K562 (cell line): ENCODE results near the gene PLD6. TPM values are rescaled to one million over a fixed set of nuclear protein-coding genes. Genes with fewer than 3 reads are reported as not detected.
"Not testable (repeated sequence)": the region's sequence is repeated elsewhere in the genome, so short reads cannot be mapped to it uniquely, and the experiment has no call there.

Experiments
- ATAC-seq: fragments of 200-7000 bp; cut with Tn5 transposase; 3 replicates; pipeline ENCODE4 v1.9.1; 2020; ENCODE audit warnings: moderate library complexity
- BruUV-seq: library from RNA; stranded (reverse); fragments of 400-500 nt; replicated peaks from 2 replicates; lab custom pipeline; 2021; lab: Mats Ljungman, UMichigan
- CTCF ChIA-PET: fragments of 300-600 bp; formaldehyde crosslinking; extraction: SDS; loops from one replicate; lab custom pipeline; 2021; ENCODE audit warnings: low intra/inter-chr PET ratio; lab: Yijun Ruan, JAX
- POLR2A ChIA-PET: fragments of 300-600, 350-650 bp; sonication (Branson Sonifier 250); formaldehyde crosslinking; extraction: SDS; loops from one replicate; lab custom pipeline; 2021; ENCODE audit warnings: antibody characterized with exemption, inconsistent platforms; lab: Yijun Ruan, JAX
- DNase-seq, 4 experiments: peaks; one replicate each; pipeline versions ENCODE4 v3.0.0 to v3.0.0-alpha.2; 2011 to 2018; ENCODE audit warnings: low spot score in 3 of 4, mixed read lengths in 3 of 4; ENCODE audit errors: extremely low read depth in 1 of 4
- FAIRE-seq: peaks from 2 replicates; lab custom pipeline; 2011; peaks lifted over from hg19 to GRCh38; lab: Jason Lieb, UNC
- H2AFZ ChIP-seq: 2 replicates; pipeline ENCODE4 v1.6.0; 2011; ENCODE audit warnings: low read depth, low read length, control low read depth, inconsistent platforms
- H3K27ac ChIP-seq: fragments of 200-600 bp; 3 replicates; pipeline ENCODE4 v1.8.0; 2011; ENCODE audit warnings: low read depth, mild to moderate bottlenecking, control low read depth, inconsistent platforms, low read length, moderate library complexity, mixed read lengths; ENCODE audit errors: extremely low read depth
- H3K27me3 ChIP-seq, 2 experiments: fragments of 300-600 bp in 1 of 2; 2 replicates in 1 of 2; 3 replicates in 1 of 2; pipeline versions ENCODE4 v1.6.0 to v1.8.0; 2011; ENCODE audit warnings: inconsistent platforms in 2 of 2, low read length in 2 of 2, mild to moderate bottlenecking in 1 of 2, mixed read lengths in 1 of 2, moderate library complexity in 1 of 2; ENCODE audit not compliant: control insufficient read depth in 2 of 2, insufficient read depth in 2 of 2
- H3K36me3 ChIP-seq: fragments of 300-600 bp; 3 replicates; pipeline ENCODE4 v1.8.0; 2011; ENCODE audit warnings: mild to moderate bottlenecking, low read length, inconsistent platforms; ENCODE audit not compliant: control insufficient read depth, insufficient read depth
- H3K4me1 ChIP-seq, 2 experiments: fragments of 200-600 bp in 1 of 2; replicated peaks in 1 of 2; 2 replicates in 1 of 2; 3 replicates in 1 of 2; pipeline versions ENCODE4 v1.5.1 to v1.8.0; 2011; ENCODE audit warnings: inconsistent platforms in 2 of 2, low read length in 2 of 2, mild to moderate bottlenecking in 1 of 2, mixed read lengths in 1 of 2, moderate library complexity in 1 of 2; ENCODE audit not compliant: control insufficient read depth in 2 of 2, insufficient read depth in 2 of 2
- H3K4me2 ChIP-seq: 2 replicates; pipeline ENCODE4 v1.6.1; 2011; ENCODE audit warnings: low read length, control low read depth, inconsistent platforms, mixed read lengths; ENCODE audit not compliant: insufficient read depth
- H3K4me3 ChIP-seq: fragments of 200-600 bp; sonication (generic), shearing (Covaris generic); 2 replicates; pipeline ENCODE4 v1.5.1; 2016; ENCODE audit warnings: control low read depth, inconsistent platforms
- H3K79me2 ChIP-seq: fragments of 200-600 bp; 3 replicates; pipeline ENCODE4 v1.8.0; 2011; ENCODE audit warnings: low read length, inconsistent platforms; ENCODE audit not compliant: control insufficient read depth, insufficient read depth
- H3K9ac ChIP-seq, 2 experiments: 2 replicates each; pipeline versions ENCODE4 v1.6.0 to v1.6.1; 2011; ENCODE audit warnings: low read depth in 2 of 2, low read length in 2 of 2, control low read depth in 1 of 2, inconsistent platforms in 1 of 2, mild to moderate bottlenecking in 1 of 2, mixed read lengths in 1 of 2; ENCODE audit not compliant: insufficient read depth in 1 of 2
- H3K9me1 ChIP-seq: one replicate; pipeline ENCODE4 v1.6.0; 2011; ENCODE audit warnings: inconsistent platforms, mild to moderate bottlenecking, low read length, moderate library complexity; ENCODE audit not compliant: control insufficient read depth, insufficient read depth
- H3K9me3 ChIP-seq: replicated peaks from 2 replicates; pipeline ENCODE4 v1.5.1; 2011; ENCODE audit warnings: low read depth, low read length, inconsistent platforms; ENCODE audit not compliant: control insufficient read depth, insufficient read depth
- H4K20me1 ChIP-seq: replicated peaks from 2 replicates; pipeline ENCODE4 v1.6.1; 2011; ENCODE audit warnings: low read length, inconsistent platforms, mixed read lengths; ENCODE audit not compliant: control insufficient read depth, insufficient read depth
- RERE ChIP-seq: sonication (generic); formaldehyde crosslinking; IDR thresholded peaks from 2 replicates; pipeline ENCODE4 v1.8.0; 2023; ENCODE audit warnings: missing genetic modification reagents, mild to moderate bottlenecking, borderline replicate concordance
- WGBS: fragments of 100-300 bp; shearing (Covaris generic); methylation state at CpG from one replicate; pipeline ENCODE4 v1.1.6; 2016; ENCODE audit warnings: low coverage, mixed read lengths; ENCODE audit not compliant: insufficient coverage; ENCODE audit errors: missing lambda C conversion rate; 5-methylcytosine and 5-hydroxymethylcytosine counted together
- in situ Hi-C: fragments of 300-500 bp; cut with MboI; formaldehyde crosslinking; loops from 4 replicates; pipeline ENCODE4 v1.15.0; 2018; ENCODE audit warnings: inconsistent platforms, mixed read lengths
- intact Hi-C: fragments of 100-400 bp; cut with micrococcal nuclease; formaldehyde crosslinking; loops from 2 replicates; pipeline ENCODE4 v1.14.2; 2022
- polyA plus RNA-seq, 8 experiments: library from polyadenylated mRNA; depleted of rRNA in 4 of 8; stranded (reverse) in 5 of 8; unstranded in 3 of 8; fragments of >200 nt; fragmentation: Nextera tagmentation in 2 of 8; fragmentation: Illumina TruSeq in 1 of 8; extraction: Ambion mirVana in 2 of 8; extraction: Trizol in 1 of 8; gene quantifications; 2 replicates each; pipeline versions ENCODE4 v1.2.1 to v1.2.3, GENCODE V29; 2011 to 2014; ENCODE audit warnings: inconsistent platforms in 1 of 8, missing spikeins in 1 of 8
- total RNA-seq, 7 experiments: library from RNA; depleted of rRNA in 6 of 7; stranded (reverse); fragments of >200 nt in 6 of 7; fragmentation: Illumina TruSeq in 2 of 7; extraction: Trizol in 2 of 7; gene quantifications; 2 replicates each; pipeline versions ENCODE4 v1.2.1 to v1.2.3, GENCODE V29; 2011 to 2021; ENCODE audit warnings: low replicate concordance in 1 of 7

Gene PLD6
- total and polyA plus RNA-seq, 9 of the 15 experiments (the other 6 are each of a cell fraction or from before 2014, with no cell fraction given): 3.6 to 15.6 (median 10.0) TPM

GRCh38 chr17:17196776-17197175, 9.4 kb downstream of the PLD6 start (continued):
- no peak for TF ChIP-seq RERE (CRISPR knock-in tag)
- TF ChIP-seq, all 486 proteins: peak for 0

- WGBS: 89% methylated on average over 4 of the region's 5 CpGs
- FAIRE-seq, DNase-seq, H2AFZ ChIP-seq, H4K20me1 ChIP-seq, H3K4me1 ChIP-seq, BruUV-seq, H3K27me3 ChIP-seq, H3K9me1 ChIP-seq, H3K9me3 ChIP-seq, H3K9ac ChIP-seq, H3K79me2 ChIP-seq, H3K27ac ChIP-seq, H3K36me3 ChIP-seq, CTCF ChIA-PET, in situ Hi-C loops, ATAC-seq, H3K4me2 ChIP-seq, H3K4me3 ChIP-seq, intact Hi-C loops, POLR2A ChIA-PET: not testable (repeated sequence)
Observed at GRCh38 chr17:17195466-17195865, 10.7 kb downstream of the PLD6 start.
